H1 (cell line): Measurements from ENCODE around the gene INTS1. TPM values are rescaled to one million over a fixed set of nuclear protein-coding genes. Genes with fewer than 3 reads are reported as not detected.
A peak's percentile ranks its signal among the peaks of the same experiment; 100 is the strongest.

ENCODE experiments used
- CTCF ChIA-PET: fragments of 300-600 bp; sonication (Branson Sonifier 250); formaldehyde crosslinking; loops from one replicate; lab custom pipeline; 2021; ENCODE audit not compliant: partially characterized antibody; lab: Charles Lee
- POLR2A ChIA-PET: fragments of 300-600 bp; sonication (Branson Sonifier 250); formaldehyde crosslinking; loops from one replicate; lab custom pipeline; 2021; ENCODE audit warnings: inconsistent platforms; ENCODE audit not compliant: partially characterized antibody; lab: Charles Lee
- DNase-seq, 2 experiments: peaks; one replicate each; pipeline versions ENCODE4 v3.0.0 to v3.0.0-alpha.2; 2010 to 2022; ENCODE audit warnings: low spot score in 2 of 2, low read depth in 1 of 2, mixed read lengths in 1 of 2
- FAIRE-seq: peaks from 2 replicates; lab custom pipeline; 2011; peaks lifted over from hg19 to GRCh38; lab: Jason Lieb, UNC
- H2AFZ ChIP-seq: 2 replicates; pipeline ENCODE4 v1.8.1; 2012; ENCODE audit warnings: low read length, inconsistent platforms
- H2AK5ac ChIP-seq: 2 replicates; pipeline ENCODE4 v1.6.1; 2013; ENCODE audit warnings: low read depth, low read length
- H2BK120ac ChIP-seq: replicated peaks from 2 replicates; pipeline ENCODE3; 2013; ENCODE audit warnings: low read depth, low read length, inconsistent platforms
- H2BK12ac ChIP-seq: 2 replicates; pipeline ENCODE4 v1.6.1; 2013; ENCODE audit warnings: low read depth, low read length
- H2BK15ac ChIP-seq: 2 replicates; pipeline ENCODE4 v1.6.1; 2013; ENCODE audit warnings: low read length
- H2BK20ac ChIP-seq: 2 replicates; pipeline ENCODE4 v1.6.1; 2013; ENCODE audit warnings: low read length
- H2BK5ac ChIP-seq: 2 replicates; pipeline ENCODE4 v1.6.1; 2013; ENCODE audit warnings: low read depth, low read length
- H3K14ac ChIP-seq: 2 replicates; pipeline ENCODE4 v1.6.1; 2013; ENCODE audit warnings: inconsistent platforms; ENCODE audit not compliant: insufficient read length
- H3K18ac ChIP-seq: 2 replicates; pipeline ENCODE4 v1.6.1; 2013; ENCODE audit warnings: low read length; ENCODE audit errors: extremely low read depth
- H3K23ac ChIP-seq: 2 replicates; pipeline ENCODE4 v1.6.1; 2013; ENCODE audit warnings: inconsistent platforms; ENCODE audit not compliant: insufficient read length
- H3K23me2 ChIP-seq: 2 replicates; pipeline ENCODE4 v1.6.1; 2013; ENCODE audit warnings: low read depth, low read length
- H3K27ac ChIP-seq: 2 replicates; pipeline ENCODE4 v1.6.1; 2011; ENCODE audit warnings: low read depth, low read length, inconsistent platforms
- H3K27me3 ChIP-seq, 4 experiments: replicated peaks in 1 of 4; 1 replicate in 1 of 4; 2 replicates in 3 of 4; pipeline versions ENCODE4 v1.6.1 to v1.8.1; 2011 to 2013; ENCODE audit warnings: low read length in 3 of 4, mild to moderate bottlenecking in 3 of 4, inconsistent platforms in 2 of 4, mixed read lengths in 2 of 4, moderate library complexity in 1 of 4; ENCODE audit not compliant: control insufficient read depth in 3 of 4, insufficient read depth in 3 of 4; ENCODE audit errors: extremely low read depth in 1 of 4
- H3K36me3 ChIP-seq, 4 experiments: 2 replicates each; pipeline versions ENCODE4 v1.6.1 to v1.8.1; 2011 to 2013; ENCODE audit warnings: mild to moderate bottlenecking in 4 of 4, low read length in 3 of 4, moderate library complexity in 2 of 4, control low read depth in 1 of 4, inconsistent platforms in 1 of 4; ENCODE audit not compliant: insufficient read depth in 4 of 4, control insufficient read depth in 2 of 4
- H3K4ac ChIP-seq: replicated peaks from 2 replicates; pipeline ENCODE3; 2013; ENCODE audit warnings: low read length, low read depth, mixed read lengths, inconsistent platforms; ENCODE audit not compliant: insufficient read length
- H3K4me1 ChIP-seq, 4 experiments: replicated peaks in 1 of 4; 1 replicate in 1 of 4; 2 replicates in 3 of 4; pipeline versions ENCODE4 v1.6.1 to v1.8.1; 2011 to 2013; ENCODE audit warnings: low read length in 3 of 4, inconsistent platforms in 2 of 4, mixed read lengths in 1 of 4; ENCODE audit not compliant: insufficient read depth in 4 of 4, control insufficient read depth in 3 of 4
- H3K4me2 ChIP-seq, 2 experiments: 2 replicates each; pipeline versions ENCODE4 v1.6.1 to v1.8.1; 2011 to 2013; ENCODE audit warnings: low read depth in 2 of 2, low read length in 2 of 2, control low read depth in 1 of 2, inconsistent platforms in 1 of 2, mild to moderate bottlenecking in 1 of 2; ENCODE audit not compliant: insufficient read depth in 1 of 2
- H3K4me3 ChIP-seq, 4 experiments: fragments of 200-600, 300-600 bp in 1 of 4; sonication (generic), shearing (Covaris generic), sonication (Bioruptor Twin) in 1 of 4; 2 replicates each; pipeline versions ENCODE4 v1.5.1 to v1.8.1; 2011 to 2016; ENCODE audit warnings: low read length in 4 of 4, low read depth in 3 of 4, control low read depth in 2 of 4, inconsistent platforms in 2 of 4, mild to moderate bottlenecking in 2 of 4, mixed read lengths in 1 of 4, moderate library complexity in 1 of 4; ENCODE audit not compliant: insufficient read depth in 2 of 4; ENCODE audit errors: extremely low read depth in 1 of 4
- H3K56ac ChIP-seq: replicated peaks from 2 replicates; pipeline ENCODE3; 2013; ENCODE audit warnings: low read depth, mild to moderate bottlenecking, mixed read lengths, low read length, inconsistent platforms; ENCODE audit not compliant: insufficient read length
- H3K79me1 ChIP-seq: 2 replicates; pipeline ENCODE4 v1.6.1; 2013; ENCODE audit warnings: low read depth, low read length, control low read depth
- H3K79me2 ChIP-seq, 2 experiments: 2 replicates each; pipeline versions ENCODE4 v1.6.1 to v1.8.1; 2012 to 2013; ENCODE audit warnings: low read length in 2 of 2, mild to moderate bottlenecking in 2 of 2, inconsistent platforms in 1 of 2; ENCODE audit not compliant: insufficient read depth in 2 of 2, control insufficient read depth in 1 of 2
- H3K9ac ChIP-seq, 4 experiments: replicated peaks in 1 of 4; 1 replicate in 1 of 4; 2 replicates in 3 of 4; pipeline versions ENCODE4 v1.6.1 to v1.8.1; 2011 to 2013; ENCODE audit warnings: low read depth in 3 of 4, low read length in 3 of 4, control low read depth in 2 of 4, mild to moderate bottlenecking in 2 of 4, moderate library complexity in 2 of 4, inconsistent platforms in 1 of 4; ENCODE audit errors: extremely low read depth in 1 of 4
- H3K9me3 ChIP-seq, 2 experiments: 2 replicates each; pipeline versions ENCODE4 v1.6.1 to v1.8.1; 2012 to 2013; ENCODE audit warnings: mild to moderate bottlenecking in 2 of 2, moderate library complexity in 2 of 2, control low read depth in 1 of 2, inconsistent platforms in 1 of 2, low read depth in 1 of 2, low read length in 1 of 2, mixed read lengths in 1 of 2; ENCODE audit not compliant: insufficient read depth in 2 of 2
- H4K20me1 ChIP-seq, 2 experiments: replicated peaks in 1 of 2; 2 replicates each; pipeline versions ENCODE3 to v1.8.1; 2011 to 2013; ENCODE audit warnings: inconsistent platforms in 2 of 2, low read length in 2 of 2, mild to moderate bottlenecking in 1 of 2; ENCODE audit not compliant: insufficient read depth in 2 of 2, control insufficient read depth in 1 of 2
- H4K5ac ChIP-seq: 2 replicates; pipeline ENCODE4 v1.6.1; 2013; ENCODE audit warnings: low read length, low read depth, mixed read lengths, inconsistent platforms; ENCODE audit not compliant: insufficient read length
- H4K8ac ChIP-seq: 2 replicates; pipeline ENCODE4 v1.8.0; 2013; ENCODE audit warnings: mild to moderate bottlenecking, moderate library complexity, low read length, inconsistent platforms; ENCODE audit not compliant: insufficient read depth; ENCODE audit errors: extremely low read depth
- H4K91ac ChIP-seq: replicated peaks from 2 replicates; pipeline ENCODE3; 2013; ENCODE audit warnings: low read length, mixed read lengths, inconsistent platforms; ENCODE audit not compliant: insufficient read length
- BRCA1 ChIP-seq: IDR thresholded peaks from 2 replicates; pipeline ENCODE4 v1.6.1; 2012; ENCODE audit warnings: low read depth, low read length, improper control_type of control experiment
- CTBP2 ChIP-seq: IDR thresholded peaks from 2 replicates; pipeline ENCODE4 v1.7.0; 2011; ENCODE audit warnings: borderline replicate concordance, mild to moderate bottlenecking, moderate library complexity, mixed read lengths, low read length; ENCODE audit not compliant: insufficient read depth, insufficient read length
- HDAC6 ChIP-seq: IDR thresholded peaks from one replicate; pipeline ENCODE4 v1.7.1; 2012; ENCODE audit warnings: low read depth, mild to moderate bottlenecking, inconsistent platforms, low read length, moderate library complexity
- MAFK ChIP-seq: IDR thresholded peaks from 2 replicates; pipeline ENCODE4 v1.6.1; 2012; ENCODE audit warnings: low read depth, mild to moderate bottlenecking, improper control_type of control experiment, low read length
- NANOG ChIP-seq: IDR thresholded peaks from 2 replicates; pipeline ENCODE4 v1.6.1; 2011; ENCODE audit warnings: low read length, low read depth, mild to moderate bottlenecking, inconsistent platforms; ENCODE audit not compliant: insufficient read depth, poor library complexity, severe bottlenecking
- POU5F1 ChIP-seq: IDR thresholded peaks from 2 replicates; pipeline ENCODE4 v1.6.1; 2011; ENCODE audit warnings: low read depth, mild to moderate bottlenecking, low read length, moderate library complexity
- RFX5 ChIP-seq: IDR thresholded peaks from 2 replicates; pipeline ENCODE4 v1.6.1; 2011; ENCODE audit warnings: low read depth, low read length, improper control_type of control experiment, borderline replicate concordance
- SIN3A ChIP-seq, 2 experiments: IDR thresholded peaks in 1 of 2; conservative IDR thresholded peaks in 1 of 2; 2 replicates each; pipeline ENCODE4 v1.6.1; 2011 to 2012; ENCODE audit warnings: low read length in 2 of 2, improper control_type of control experiment in 1 of 2, low read depth in 1 of 2, mild to moderate bottlenecking in 1 of 2
- SIX5 ChIP-seq: IDR thresholded peaks from 2 replicates; pipeline ENCODE4 v1.6.1; 2011; ENCODE audit warnings: mild to moderate bottlenecking, low read depth, low read length
- SP1 ChIP-seq: IDR thresholded peaks from 2 replicates; pipeline ENCODE4 v1.6.1; 2011; ENCODE audit warnings: low read depth, low read length
- TAF1 ChIP-seq: IDR thresholded peaks from 2 replicates; pipeline ENCODE4 v1.6.1; 2011; ENCODE audit warnings: mild to moderate bottlenecking, low read depth, low read length
- ZNF274 ChIP-seq: IDR thresholded peaks from 2 replicates; pipeline ENCODE4 v1.7.0; 2012; ENCODE audit warnings: low read length, borderline replicate concordance; ENCODE audit errors: extremely low read depth
- WGBS, 2 experiments: shearing (Covaris generic) in 1 of 2; methylation state at CpG; one replicate each; pipeline versions ENCODE4 v1.1.6 to v1.1.7; 2013 to 2015; ENCODE audit warnings: low lambda C conversion rate in 2 of 2, mixed read lengths in 2 of 2, inconsistent platforms in 1 of 2, low coverage in 1 of 2, missing lambda C conversion rate in 1 of 2; ENCODE audit not compliant: insufficient replicate concordance in 2 of 2, insufficient coverage in 1 of 2, insufficient read length in 1 of 2; ENCODE audit errors: extremely low coverage in 1 of 2, missing lambda C conversion rate in 1 of 2; 5-methylcytosine and 5-hydroxymethylcytosine counted together
- polyA plus RNA-seq, 7 experiments: library from polyadenylated mRNA; depleted of rRNA in 3 of 7; stranded (reverse) in 5 of 7; unstranded in 2 of 7; fragments of >200 nt in 5 of 7; fragments of 200-250 nt in 2 of 7; gene quantifications; 1 replicate in 5 of 7; 2 replicates in 1 of 7; 4 replicates in 1 of 7; pipeline versions ENCODE4 v1.2.1 to v1.2.3, GENCODE V29; 2011 to 2013; ENCODE audit warnings: missing spikeins in 2 of 7, mixed read lengths in 2 of 7
- total RNA-seq: library from RNA; stranded (reverse); fragmentation: NEBNext Ultra II Directional; extraction: Animal tissue kit (Norgen Biotek cat#: 25700); gene quantifications from 2 replicates; pipeline ENCODE4 v1.2.1, GENCODE V29; 2021
- TF ChIP-seq, protein P1 (sequence below): IDR thresholded peaks from 2 replicates; pipeline ENCODE4 v1.6.1; 2012; ENCODE audit warnings: inconsistent platforms

INTS1 gene
- total and polyA plus RNA-seq, 2 of the 8 experiments (the other 6 are each of a cell fraction or from before 2014, with no cell fraction given), result 76.9 to 104 TPM

DNA sequence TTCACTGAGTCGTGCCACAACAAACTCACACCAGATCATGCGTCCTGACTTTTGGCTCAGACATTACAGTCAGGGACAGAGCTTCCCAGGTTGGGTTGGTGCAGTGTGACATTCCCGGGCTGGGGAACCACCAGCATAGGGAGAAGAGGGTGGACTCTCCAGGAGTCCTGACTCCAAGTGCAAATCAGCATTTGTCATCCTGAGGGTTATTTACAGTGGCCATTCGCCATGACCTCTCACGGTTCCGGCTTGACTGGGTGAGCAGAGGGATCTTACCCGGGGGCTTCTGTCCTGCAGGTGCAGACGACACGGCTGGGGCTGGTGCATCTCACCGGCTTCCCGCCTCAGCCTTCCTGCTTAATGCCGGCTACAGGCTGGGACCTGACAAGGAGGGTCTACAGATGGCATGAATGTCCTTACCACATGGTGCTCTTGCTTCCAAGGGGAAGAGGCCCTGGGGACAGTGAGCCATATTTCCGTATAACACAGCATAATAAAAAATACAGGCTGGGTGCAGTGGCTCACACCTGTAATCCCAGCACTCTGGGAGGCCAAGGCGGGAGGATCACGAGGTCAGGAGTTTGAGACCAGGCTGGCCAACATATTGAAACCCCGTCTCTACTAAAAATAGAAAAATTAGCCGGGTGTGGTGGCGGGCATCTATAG is 12.5 kb upstream of the INTS1 start:
- Histone ChIP-seq H3K9me3 (no peaks in the 10 kb centered on the region), H3K4ac (no peak overlapping the region), H2BK120ac (no peak overlapping the region), H3K4me1 (no peaks in the 10 kb centered on the region), H3K56ac (no peak overlapping the region), H2BK20ac (no peak overlapping the region), H3K18ac (no peak overlapping the region), H2BK15ac (0 out of 2 replicates have a peak overlapping the region, but pooled peaks have one; percentile 46), H3K27me3 (no peaks in the 10 kb centered on the region), H2BK12ac (no peak overlapping the region), H3K36me3 (no peaks in the 10 kb centered on the region), H4K8ac (peak overlapping the region; percentile 14), H2AFZ (no peak overlapping the region), H4K20me1 (no peaks in the 10 kb centered on the region), H4K5ac (no peak overlapping the region), H3K4me2 (no peak overlapping the region), H3K27ac (no peak overlapping the region), H4K91ac (no peak overlapping the region), H3K14ac (no peak overlapping the region), H2BK5ac (no peak overlapping the region), H2AK5ac (no peak overlapping the region), H3K9ac (no peak overlapping the region), H3K79me2 (no peaks in the 10 kb centered on the region), H3K23ac (no peak overlapping the region), H3K79me1 (no peaks in the 10 kb centered on the region), H3K4me3 (no peak overlapping the region), H3K23me2 (no peaks in the 10 kb centered on the region)
- POLR2A ChIA-PET, result interaction anchor here (0.7 kb wide), 1 partner anchor 37 kb away, joined by 3 read pairs; no protein-coding TSS in a partner anchor
- no peak for DNase-seq
- CTCF ChIA-PET, result no interaction called here
- 87% methylated on average over 18 of the region's 18 CpGs; no CpG with 5 or more reads in 1 of the 2 experiments for WGBS, 2 experiments
- no peak for FAIRE-seq
- no peak for TF ChIP-seq TAF1
- TF ChIP-seq, protein P1, sequence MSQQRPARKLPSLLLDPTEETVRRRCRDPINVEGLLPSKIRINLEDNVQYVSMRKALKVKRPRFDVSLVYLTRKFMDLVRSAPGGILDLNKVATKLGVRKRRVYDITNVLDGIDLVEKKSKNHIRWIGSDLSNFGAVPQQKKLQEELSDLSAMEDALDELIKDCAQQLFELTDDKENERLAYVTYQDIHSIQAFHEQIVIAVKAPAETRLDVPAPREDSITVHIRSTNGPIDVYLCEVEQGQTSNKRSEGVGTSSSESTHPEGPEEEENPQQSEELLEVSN, result no peak
- no peak for TF ChIP-seq ZNF274
- no peak for TF ChIP-seq SP1
- no peak for TF ChIP-seq POU5F1
- TF ChIP-seq CTBP2, result no peak
- no peak for TF ChIP-seq SIX5
- TF ChIP-seq SIN3A (conservative IDR thresholded peaks at IDR 0.05 in 1 of 2, IDR thresholded peaks at IDR 0.05 in 1 of 2; ENCODE audit: low read depth in 1 of 2, low read length in 2 of 2), result no peak
- TF ChIP-seq MAFK, result no peak
- no peak for TF ChIP-seq HDAC6
- no peak for TF ChIP-seq RFX5
- TF ChIP-seq NANOG, result no peak
- no peak for TF ChIP-seq BRCA1
